Psoas muscle (tissue), 8 donors: Measurements from ENCODE around the gene DECR2. TPM values are rescaled to one million over a fixed set of nuclear protein-coding genes. Genes with fewer than 3 reads are reported as not detected.

Experiments
- ATAC-seq, 4 donors: fragments of 200-7000 bp; cut with Tn5 transposase; one replicate each; pipeline ENCODE4 v1.9.1; 2020; ENCODE audit warnings: moderate library complexity in 3 of 4, mild to moderate bottlenecking in 2 of 4
- DNase-seq, 2 donors: peaks; one replicate each; pipeline ENCODE4 v3.0.0-alpha.2; 2020
- H3K27ac ChIP-seq: fragments of 200-600 bp; one replicate; pipeline ENCODE4 v1.8.0; 2022
- H3K27me3 ChIP-seq, 3 donors: fragments of 200-600 bp in 1 of 3; one replicate each; pipeline versions ENCODE4 v1.6.1 to v1.8.0; 2013 to 2022; ENCODE audit warnings: low read length in 2 of 3, mild to moderate bottlenecking in 2 of 3, moderate library complexity in 1 of 3; ENCODE audit not compliant: insufficient read depth in 3 of 3
- H3K36me3 ChIP-seq, 2 donors: fragments of 200-600 bp in 1 of 2; one replicate each; pipeline versions ENCODE4 v1.6.1 to v1.8.0; 2013 to 2022; ENCODE audit warnings: low read depth in 1 of 2, mild to moderate bottlenecking in 1 of 2, moderate library complexity in 1 of 2; ENCODE audit not compliant: insufficient read depth in 1 of 2
- H3K4me1 ChIP-seq: fragments of 200-600 bp; one replicate; pipeline ENCODE4 v1.8.0; 2022
- H3K4me3 ChIP-seq: fragments of 200-600 bp; one replicate; pipeline ENCODE4 v1.8.0; 2022; ENCODE audit warnings: mild to moderate bottlenecking
- H3K9me3 ChIP-seq: fragments of 200-600 bp; one replicate; pipeline ENCODE4 v1.8.0; 2022
- CTCF ChIP-seq: fragments of 200-600 bp; IDR thresholded peaks from one replicate; pipeline ENCODE4 v1.8.0; 2022; ENCODE audit warnings: antibody characterized with exemption
- WGBS, 3 donors: extraction: QIAGEN DNeasy Blood & Tissue Kit; methylation state at CpG; one replicate each; pipeline versions ENCODE4 v1.1.6 to v1.1.7; 2013; 5-methylcytosine and 5-hydroxymethylcytosine counted together
- intact Hi-C, 2 donors: fragments of 100-400 bp; cut with DNase I; formaldehyde crosslinking; loops; one replicate each; pipeline versions ENCODE4 v1.11.0 to v1.14.2; 2022
- polyA plus RNA-seq, 3 donors: library from polyadenylated mRNA; stranded (reverse); fragments of 200-250 nt; gene quantifications; one replicate each; pipeline ENCODE4 v1.2.3, GENCODE V29; 2013
- total RNA-seq, 4 donors: library from RNA; stranded (reverse); fragmentation: NEBNext Ultra II Directional in 2 of 4; extraction: Animal tissue kit (Norgen Biotek cat#: 25700) in 2 of 4; gene quantifications; one replicate each; pipeline versions ENCODE4 v1.2.1 to v1.2.4, GENCODE V29; 2021 to 2023
- donor health status: healthy with polysubstance abuse.
- donor health status: DM: no; HTN: no; CAD: no; lungs with moderate emphysema.
- donor health status: Bipolar disorder and iron deficiency.
- donor health status: healthy.
- donor health status: DM: yes; HTN: yes; CAD: no.
- donor health status: DM: no; HTN: no; CAD: no.
- donor health status: DM: no; HTN: no; CAD: no.
- donor health status: DM: yes; HTN: yes; CAD: no.

Gene DECR2
- total and polyA plus RNA-seq, 7 donors, result 13.9 to 22.9 (median 18.1) TPM

DNA sequence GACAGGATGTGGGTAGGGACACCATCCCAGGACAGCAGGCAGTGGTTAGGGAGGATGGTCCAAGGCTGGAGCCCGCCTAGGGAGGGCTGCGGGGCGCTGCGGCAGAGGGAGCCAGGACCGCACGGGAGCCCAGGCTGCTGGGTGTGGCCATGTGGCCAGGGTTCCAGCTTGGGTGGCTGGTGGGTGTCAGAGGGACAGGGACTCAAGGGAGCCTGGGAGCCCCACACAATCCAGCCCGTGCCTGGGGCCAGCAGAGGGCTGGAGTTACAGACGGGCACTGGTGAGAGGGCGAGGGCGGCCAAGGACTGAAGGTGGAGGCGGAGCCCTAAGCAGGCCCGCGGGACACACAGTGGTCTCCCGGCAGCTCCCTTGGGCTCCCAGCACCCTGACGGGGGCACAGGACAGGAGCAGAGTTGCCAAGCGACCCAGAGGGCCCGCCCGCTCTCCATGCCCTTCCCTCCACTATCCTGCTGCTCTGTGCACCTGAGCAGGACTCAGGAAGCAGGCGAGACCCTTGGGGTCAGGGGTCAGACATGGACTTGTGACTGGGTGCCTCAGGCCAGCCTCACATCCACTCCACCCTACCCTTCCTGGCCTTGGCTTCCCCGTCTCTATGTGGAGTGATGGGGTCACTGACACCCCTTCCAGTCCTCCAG is 38.4 kb upstream of the DECR2 start:
- intact Hi-C loops, result loop anchor here (2.0 to 5.0 kb wide), 2 partner anchors 256 kb away; no protein-coding TSS in a partner anchor
- H3K27ac ChIP-seq, result no peak overlapping the region
- H3K4me1 ChIP-seq, result no peaks in the 10 kb centered on the region
- 45 to 52% (median 49%) methylated on average over 14 to 20 of the region's 20 CpGs for WGBS, 3 donors
- ATAC-seq, result no peak
- TF ChIP-seq CTCF, result no peak
- peaks cover 4 to 22% of the 10 kb centered on the region in 2 donors for H3K36me3 ChIP-seq
- peak in 1 of 2 donors; percentile 12 for DNase-seq
- peaks cover 0 to 15% (median 2%) of the 10 kb centered on the region in 3 donors for H3K27me3 ChIP-seq
- H3K4me3 ChIP-seq, result no peak overlapping the region
- H3K9me3 ChIP-seq, result no peaks in the 10 kb centered on the region

DNA sequence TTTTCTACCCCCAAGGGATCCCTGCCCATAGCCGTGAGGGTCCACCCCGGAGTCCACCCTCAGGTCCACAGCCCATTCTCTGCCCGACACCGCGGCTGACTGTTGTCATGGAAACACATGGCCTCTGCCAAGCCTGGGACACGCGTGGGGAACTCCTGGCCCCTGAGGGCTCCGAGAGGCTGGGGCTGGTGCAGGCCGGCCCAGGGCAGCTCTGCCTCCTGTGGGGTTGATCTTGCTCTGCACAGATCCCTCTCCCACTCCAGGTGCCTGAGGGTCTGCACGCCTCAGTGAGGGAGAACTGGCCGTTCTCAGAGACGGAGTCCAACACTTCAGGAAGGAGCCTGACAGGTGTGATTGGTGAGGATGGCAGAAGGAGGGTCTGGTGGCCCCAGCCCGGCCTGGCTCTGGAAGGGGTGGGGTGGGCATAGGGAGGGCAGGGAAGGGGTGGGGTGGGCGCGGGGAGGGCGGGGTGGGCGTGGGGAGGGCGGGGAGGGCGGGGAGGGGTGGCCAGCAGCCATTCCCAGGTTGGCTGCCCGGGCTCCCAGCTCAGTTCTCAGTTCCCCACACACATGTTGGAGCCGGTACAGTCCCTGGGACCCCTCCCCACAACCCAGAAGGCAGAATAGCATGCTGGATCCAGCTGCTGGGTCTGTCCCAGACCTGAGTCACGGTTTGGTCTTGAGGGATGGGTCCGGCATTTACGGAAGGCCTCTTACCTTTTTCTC is 37.8 kb upstream of the DECR2 start:
- ATAC-seq (no peak), DNase-seq (peak; percentile 12 to 48)
- Histone ChIP-seq H3K4me3 (no peak overlapping the region), H3K4me1 (no peaks in the 10 kb centered on the region), H3K36me3 (peaks cover 4 to 29% of the 10 kb centered on the region in 2 donors), H3K9me3 (no peaks in the 10 kb centered on the region), H3K27ac (no peak overlapping the region), H3K27me3 (peaks cover 0 to 15% (median 2%) of the 10 kb centered on the region in 3 donors)
- intact Hi-C loops, result loop anchor here (2.0 to 5.0 kb wide), 2 partner anchors 257 kb away; no protein-coding TSS in a partner anchor
- 26 to 29% (median 27%) methylated on average over 16 to 24 of the region's 24 CpGs for WGBS, 3 donors
- TF ChIP-seq CTCF, result no peak

DNA sequence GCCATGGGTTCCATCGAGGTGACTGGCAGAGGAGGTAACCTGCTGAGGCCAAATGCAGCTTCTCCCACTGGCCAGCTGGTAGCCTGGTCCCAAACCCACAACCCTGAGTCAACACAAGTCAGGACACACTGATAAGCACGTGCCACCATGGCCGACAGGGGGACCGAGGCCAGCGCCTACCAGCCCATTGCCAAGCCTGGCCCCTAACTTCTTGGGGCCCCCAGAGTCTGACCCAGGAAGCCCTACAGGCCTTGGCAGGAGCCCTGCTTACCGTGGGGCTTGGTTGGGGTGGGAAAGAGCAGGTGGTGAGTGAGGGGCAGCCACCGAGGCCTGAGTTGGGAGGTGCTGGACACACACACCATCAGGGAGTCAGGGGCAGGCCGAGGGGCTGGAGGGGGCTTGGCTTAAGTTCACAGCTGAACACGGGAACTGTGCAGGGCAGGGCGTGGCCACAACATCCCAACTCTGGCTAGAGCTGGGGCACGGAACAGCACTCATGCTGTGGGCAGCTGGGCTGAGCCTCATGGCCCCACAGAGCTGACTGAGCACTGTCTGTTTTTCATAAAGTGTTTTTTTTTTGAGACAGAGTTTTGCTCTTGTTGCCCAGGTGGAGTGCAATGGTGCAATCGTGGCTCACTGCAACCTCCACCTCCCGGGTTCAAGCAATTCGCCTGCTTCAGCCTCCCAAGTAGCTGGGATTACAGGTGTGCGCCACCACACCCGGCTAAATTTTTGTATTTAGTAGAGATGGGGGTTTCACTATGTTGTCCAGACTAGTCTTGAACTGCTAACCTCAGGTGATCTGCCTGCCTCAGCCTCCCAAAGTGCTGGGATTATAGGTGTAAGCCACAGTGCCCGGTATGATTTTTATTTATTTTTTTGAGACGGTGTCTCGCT is 36.8 kb upstream of the DECR2 start:
- intact Hi-C loops, result loop anchor here in 1 of 2 donors (5.0 kb wide), 1 partner anchor 258 kb away; no protein-coding TSS in a partner anchor
- H3K27me3 ChIP-seq, result peaks cover 0 to 15% (median 2%) of the 10 kb centered on the region in 3 donors
- 53 to 54% (median 54%) methylated on average over 19 of the region's 19 CpGs for WGBS, 3 donors

More for the DNA sequence above, 36.8 kb upstream of the DECR2 start:
- no peak for TF ChIP-seq CTCF
- Histone ChIP-seq H3K9me3 (no peaks in the 10 kb centered on the region), H3K27ac (no peak overlapping the region), H3K4me1 (peaks cover 3% of the 10 kb centered on the region), H3K4me3 (no peak overlapping the region), H3K36me3 (peaks cover 4 to 31% of the 10 kb centered on the region in 2 donors)
- ATAC-seq (no peak), DNase-seq (peak in 1 of 2 donors; percentile 10)
